Sigmoid colon (tissue), 7 donors: Measurements from ENCODE around the gene CTSE. TPM values are rescaled to one million over a fixed set of nuclear protein-coding genes. Genes with fewer than 3 reads are reported as not detected.

ENCODE experiments used
- DNase-seq: peaks from one replicate; pipeline ENCODE4 v3.0.0-alpha.2; 2019
- H3K27ac ChIP-seq, 4 donors: fragments of 200-600 bp; sonication (generic); one replicate each; pipeline ENCODE4 v1.5.1; 2016 to 2019; ENCODE audit warnings: mild to moderate bottlenecking in 1 of 4
- H3K27me3 ChIP-seq, 3 donors: fragments of 200-600 bp; sonication (generic); one replicate each; pipeline ENCODE4 v1.5.1; 2019; ENCODE audit warnings: mild to moderate bottlenecking in 1 of 3
- H3K36me3 ChIP-seq, 4 donors: fragments of 200-600 bp; sonication (generic); one replicate each; pipeline ENCODE4 v1.5.1; 2016 to 2019
- H3K4me1 ChIP-seq, 4 donors: fragments of 200-600 bp; sonication (generic); one replicate each; pipeline ENCODE4 v1.5.1; 2017 to 2019
- H3K4me3 ChIP-seq, 4 donors: fragments of 200-600 bp; sonication (generic); one replicate each; pipeline ENCODE4 v1.5.1; 2017 to 2019; ENCODE audit warnings: mild to moderate bottlenecking in 2 of 4, moderate library complexity in 1 of 4
- H3K9me3 ChIP-seq, 4 donors: fragments of 200-600 bp in 3 of 4; sonication (generic) in 3 of 4; one replicate each; pipeline versions ENCODE4 v1.5.1 to v1.6.1; 2013 to 2019
- CTCF ChIP-seq, 4 experiments: fragments of 450-650 bp in 3 of 4; fragments of 200-600 bp in 1 of 4; IDR thresholded peaks; one replicate each; pipeline ENCODE4 v1.5.1; 2016 to 2019; ENCODE audit warnings: antibody characterized with exemption in 4 of 4, mild to moderate bottlenecking in 3 of 4, moderate library complexity in 2 of 4
- EP300 ChIP-seq, 4 donors: sonication (generic); formaldehyde crosslinking; IDR thresholded peaks; one replicate each; pipeline ENCODE4 v1.6.1; 2017; ENCODE audit warnings: antibody characterized with exemption in 4 of 4
- POLR2A ChIP-seq, 2 donors: fragments of 450-650 bp; IDR thresholded peaks; one replicate each; pipeline ENCODE4 v1.6.1; 2016; ENCODE audit warnings: antibody characterized with exemption in 2 of 2, mild to moderate bottlenecking in 2 of 2, moderate library complexity in 2 of 2
- POLR2AphosphoS5 ChIP-seq, 4 donors: sonication (generic); formaldehyde crosslinking; IDR thresholded peaks; one replicate each; pipeline ENCODE4 v1.6.1; 2017; ENCODE audit warnings: antibody characterized with exemption in 4 of 4
- WGBS, 2 donors: extraction: QIAGEN DNeasy Blood & Tissue Kit; methylation state at CpG; one replicate each; pipeline ENCODE4 v1.1.7; 2013; 5-methylcytosine and 5-hydroxymethylcytosine counted together
- intact Hi-C: fragments of 100-400 bp; cut with DNase I; formaldehyde crosslinking; loops from one replicate; pipeline ENCODE4 v1.15.1; 2023
- polyA plus RNA-seq, 3 donors: library from polyadenylated mRNA; stranded (reverse); fragments of 200-250 nt; gene quantifications; one replicate each; pipeline ENCODE4 v1.2.3, GENCODE V29; 2013
- total RNA-seq, 4 donors: library from RNA; depleted of rRNA; stranded (reverse); fragments of >200 nt; gene quantifications; one replicate each; pipeline ENCODE4 v1.1.0, GENCODE V29; 2016
- donor health status: healthy with polysubstance abuse.
- donor health status: Bipolar disorder and iron deficiency.
- donor health status: healthy.

The CTSE gene
- total and polyA plus RNA-seq, 7 donors = 4.4 to 9.0 (median 8.6) TPM; not detected in 4

GRCh38 chr1:206030714-206031113 is 7.0 kb upstream of the CTSE start:
- WGBS, 2 donors = 3 to 7% methylated on average over 4 of the region's 4 CpGs
- Histone ChIP-seq H3K9me3 (no peaks in the 10 kb centered on the region), H3K27me3 (peaks cover 0 to 5% (median 0%) of the 10 kb centered on the region in 3 donors), H3K36me3 (no peaks in the 10 kb centered on the region), H3K4me3 (no peak overlapping the region), H3K27ac (no peak overlapping the region), H3K4me1 (no peaks in the 10 kb centered on the region)
- peak; percentile 73 for DNase-seq
- TF ChIP-seq POLR2A (IDR thresholded peaks at IDR 0.05) (no peak), CTCF (IDR thresholded peaks at IDR 0.05) (peak in 3 of 4 experiments; percentile 54 to 62 (median 57))
- intact Hi-C loops = loop anchor here (1.0 kb wide), 1 partner anchor 76 kb away; no protein-coding TSS in a partner anchor

- Histone ChIP-seq H3K27me3 (peaks cover 0 to 5% (median 0%) of the 10 kb centered on the region in 3 donors), H3K4me3 (no peak overlapping the region), H3K4me1 (peaks cover 0 to under 1% (median 0%) of the 10 kb centered on the region in 4 donors), H3K27ac (no peak overlapping the region), H3K9me3 (no peaks in the 10 kb centered on the region), H3K36me3 (no peaks in the 10 kb centered on the region)
- no peak for DNase-seq
- intact Hi-C loops = loop anchor here (1.0 kb wide), 1 partner anchor 76 kb away; no protein-coding TSS in a partner anchor
- no peak for TF ChIP-seq POLR2AphosphoS5 (IDR thresholded peaks at IDR 0.05)
- TF ChIP-seq POLR2A (IDR thresholded peaks at IDR 0.05) = no peak
- TF ChIP-seq EP300 (IDR thresholded peaks at IDR 0.05) = no peak
- no peak for TF ChIP-seq CTCF (IDR thresholded peaks at IDR 0.05)
- whole genome bisulfite sequencing, 2 donors = 58 to 74% methylated on average over 4 of the region's 4 CpGs
Observed at GRCh38 chr1:206030191-206030590, 6.5 kb upstream of the CTSE start.

- intact Hi-C loops = no loop called here
- no peak overlapping the region for H3K27ac ChIP-seq
- no peaks in the 10 kb centered on the region for H3K36me3 ChIP-seq
- peaks cover 0 to 4% (median 0%) of the 10 kb centered on the region in 4 donors for H3K4me1 ChIP-seq
- DNase-seq = peak; percentile 73
- 84% methylated on average over 4 of the region's 4 CpGs for WGBS, 2 donors
- TF ChIP-seq POLR2A (IDR thresholded peaks at IDR 0.05) = no peak
- peak in 1 of 4 donors; percentile 16 for TF ChIP-seq POLR2AphosphoS5 (IDR thresholded peaks at IDR 0.05)
- TF ChIP-seq CTCF (IDR thresholded peaks at IDR 0.05) = no peak
- no peak for TF ChIP-seq EP300 (IDR thresholded peaks at IDR 0.05)
- H3K27me3 ChIP-seq = peaks cover 0 to 5% (median 0%) of the 10 kb centered on the region in 3 donors
- H3K4me3 ChIP-seq = no peak overlapping the region
- no peaks in the 10 kb centered on the region for H3K9me3 ChIP-seq
Observed at GRCh38 chr1:206029484-206029883, 5.8 kb upstream of the CTSE start.

- Histone ChIP-seq H3K27me3 (peaks cover 0 to 5% (median 0%) of the 10 kb centered on the region in 3 donors), H3K9me3 (no peaks in the 10 kb centered on the region), H3K36me3 (no peaks in the 10 kb centered on the region), H3K27ac (no peak overlapping the region), H3K4me3 (no peak overlapping the region), H3K4me1 (peaks cover 0 to 4% (median 0%) of the 10 kb centered on the region in 4 donors)
- TF ChIP-seq POLR2AphosphoS5 (IDR thresholded peaks at IDR 0.05) (no peak), POLR2A (IDR thresholded peaks at IDR 0.05) (no peak), CTCF (IDR thresholded peaks at IDR 0.05) (no peak), EP300 (IDR thresholded peaks at IDR 0.05) (no peak)
- 77 to 83% methylated on average over 3 of the region's 3 CpGs for WGBS, 2 donors
- DNase-seq = no peak
- intact Hi-C loops = no loop called here
Observed at GRCh38 chr1:206025283-206025820, 1.7 kb upstream of the CTSE start.

- TF ChIP-seq POLR2AphosphoS5 (IDR thresholded peaks at IDR 0.05) = no peak
- TF ChIP-seq CTCF (IDR thresholded peaks at IDR 0.05) = no peak
- TF ChIP-seq EP300 (IDR thresholded peaks at IDR 0.05) = no peak
- no peak for TF ChIP-seq POLR2A (IDR thresholded peaks at IDR 0.05)
- Histone ChIP-seq H3K4me1 (peaks cover 0 to 4% (median 0%) of the 10 kb centered on the region in 4 donors), H3K36me3 (no peaks in the 10 kb centered on the region), H3K27me3 (no peaks in the 10 kb centered on the region), H3K27ac (no peak overlapping the region), H3K9me3 (no peaks in the 10 kb centered on the region), H3K4me3 (no peak overlapping the region)
- DNase-seq = no peak
- WGBS, 2 donors = 92 to 94% methylated on average over 7 of the region's 7 CpGs
- intact Hi-C loops = no loop called here
Observed at GRCh38 chr1:206022766-206023165, 929 bp downstream of the CTSE start.
